OCI-LY3 (cell line): Measurements from ENCODE around the gene LAMTOR1.

Source experiments
- H2AFZ ChIP-seq: fragments of 200-600, 300-600 bp; shearing (Covaris generic); 2 replicates; pipeline ENCODE4 v1.6.0; 2014; ENCODE audit warnings: antibody characterized with exemption, low read depth, low read length
- H3K27ac ChIP-seq: fragments of 200-600, 300-600 bp; sonication (generic); 2 replicates; pipeline ENCODE4 v1.5.1; 2014; ENCODE audit warnings: mild to moderate bottlenecking, low read length, moderate library complexity, mixed read lengths
- H3K27me3 ChIP-seq: fragments of 200-600, 300-600 bp; sonication (generic); 2 replicates; pipeline ENCODE4 v1.6.1; 2014; ENCODE audit warnings: low read depth, low read length, mixed read lengths
- H3K36me3 ChIP-seq: fragments of 200-600, 300-600 bp; sonication (generic); replicated peaks from 2 replicates; pipeline ENCODE3; 2014; ENCODE audit warnings: low read depth, low read length, mixed read lengths
- H3K4me1 ChIP-seq: fragments of 300-600, 200-600 bp; sonication (generic); 2 replicates; pipeline ENCODE4 v1.6.1; 2014; ENCODE audit warnings: low read length, mixed read lengths
- H3K4me2 ChIP-seq: fragments of 200-600, 300-600 bp; sonication (generic); 2 replicates; pipeline ENCODE4 v1.6.1; 2014; ENCODE audit warnings: low read length, mixed read lengths
- H3K4me3 ChIP-seq: fragments of 300-600, 200-600 bp; sonication (generic); 2 replicates; pipeline ENCODE4 v1.5.1; 2014; ENCODE audit warnings: antibody characterized with exemption, mild to moderate bottlenecking, low read length, moderate library complexity
- H3K79me2 ChIP-seq: fragments of 300-600, 200-600 bp; shearing (Covaris generic); 2 replicates; pipeline ENCODE4 v1.6.1; 2014; ENCODE audit warnings: mild to moderate bottlenecking, low read length, mixed read lengths
- H3K9ac ChIP-seq: fragments of 300-600, 200-600 bp; shearing (Covaris generic); 2 replicates; pipeline ENCODE4 v1.6.0; 2014; ENCODE audit warnings: mild to moderate bottlenecking, low read length, moderate library complexity
- H3K9me3 ChIP-seq: fragments of 200-600, 300-600 bp; shearing (Covaris generic); 2 replicates; pipeline ENCODE4 v1.6.1; 2014; ENCODE audit warnings: low read length, mixed read lengths; ENCODE audit not compliant: insufficient read depth
- H4K20me1 ChIP-seq: fragments of 200-600, 300-600 bp; sonication (generic); 2 replicates; pipeline ENCODE4 v1.6.1; 2016; ENCODE audit warnings: low read length, mixed read lengths; ENCODE audit not compliant: insufficient read depth
- CTCF ChIP-seq: fragments of 200-600, 300-600 bp; sonication (generic); IDR thresholded peaks from 2 replicates; pipeline ENCODE4 v1.5.1; 2014; ENCODE audit warnings: antibody characterized with exemption, low read length, low read depth
- EZH2phosphoT487 ChIP-seq: fragments of 200-600 bp; shearing (Covaris generic); IDR thresholded peaks from 2 replicates; pipeline ENCODE4 v1.6.1; 2018; ENCODE audit warnings: antibody characterized with exemption, mixed run types, low read depth

Gene LAMTOR1

DNA sequence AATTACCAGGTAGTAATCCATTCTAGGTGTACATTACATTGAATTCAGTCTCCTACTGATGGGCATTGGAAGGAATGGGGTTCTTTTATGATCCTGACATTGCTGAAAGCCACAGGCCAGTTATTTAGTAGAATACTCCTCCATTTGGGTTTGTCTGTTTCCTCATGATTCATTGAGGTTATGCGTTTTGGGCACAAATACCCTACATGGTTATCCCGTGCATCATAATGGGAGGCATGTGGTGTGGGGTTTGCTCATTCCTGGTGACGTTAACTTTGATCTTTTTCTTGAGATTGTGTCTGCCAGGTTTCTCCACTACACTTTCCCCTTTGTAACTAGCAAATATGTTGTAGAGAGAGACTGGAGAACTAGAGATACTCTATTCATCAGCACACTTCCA lies 38.0 kb upstream of the LAMTOR1 start:
- H3K9me3 ChIP-seq: no peaks in the 10 kb centered on the region
- H3K27me3 ChIP-seq: peaks cover 15% of the 10 kb centered on the region
- no peaks in the 10 kb centered on the region for H3K36me3 ChIP-seq
- H3K79me2 ChIP-seq: no peaks in the 10 kb centered on the region
- H4K20me1 ChIP-seq: no peaks in the 10 kb centered on the region
- no peak overlapping the region for H2AFZ ChIP-seq
- H3K27ac ChIP-seq: no peak overlapping the region
- H3K4me2 ChIP-seq: no peak overlapping the region
- no peak overlapping the region for H3K9ac ChIP-seq
- no peaks in the 10 kb centered on the region for H3K4me1 ChIP-seq
- no peak overlapping the region for H3K4me3 ChIP-seq
- TF ChIP-seq CTCF: no peak
- no peak for TF ChIP-seq EZH2phosphoT487

- no peaks in the 10 kb centered on the region for H4K20me1 ChIP-seq
- no peaks in the 10 kb centered on the region for H3K9me3 ChIP-seq
- peaks cover 15% of the 10 kb centered on the region for H3K27me3 ChIP-seq
- H3K4me2 ChIP-seq: no peak overlapping the region
- no peak overlapping the region for H3K9ac ChIP-seq
- no peaks in the 10 kb centered on the region for H3K4me1 ChIP-seq
- no peak overlapping the region for H3K4me3 ChIP-seq
- H2AFZ ChIP-seq: no peak overlapping the region
- no peaks in the 10 kb centered on the region for H3K79me2 ChIP-seq
- H3K36me3 ChIP-seq: no peaks in the 10 kb centered on the region
- no peak for TF ChIP-seq EZH2phosphoT487
- no peak for TF ChIP-seq CTCF
- H3K27ac ChIP-seq: no peak overlapping the region
Measured at GRCh38 chr11:72140661-72141060, 37.6 kb upstream of the LAMTOR1 start.

DNA sequence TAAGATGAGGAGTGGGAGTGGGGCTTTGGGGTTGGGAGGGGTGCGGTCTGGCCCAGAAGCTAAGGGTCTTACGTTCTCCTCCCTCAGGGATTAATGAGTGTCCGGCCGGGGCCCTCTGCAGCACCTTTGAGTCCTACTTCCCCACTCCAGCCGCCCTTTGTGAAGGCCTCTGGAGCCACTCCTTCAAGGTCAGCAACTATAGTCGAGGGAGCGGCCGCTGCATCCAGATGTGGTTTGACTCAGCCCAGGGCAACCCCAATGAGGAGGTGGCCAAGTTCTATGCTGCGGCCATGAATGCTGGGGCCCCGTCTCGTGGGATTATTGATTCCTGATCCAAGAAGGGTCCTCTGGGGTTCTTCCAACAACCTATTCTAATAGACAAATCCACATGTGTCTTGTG lies 36.4 kb upstream of the LAMTOR1 start:
- TF ChIP-seq CTCF (no peak), EZH2phosphoT487 (no peak)
- Histone ChIP-seq H3K9me3 (no peaks in the 10 kb centered on the region), H3K36me3 (no peaks in the 10 kb centered on the region), H2AFZ (no peak overlapping the region), H3K27ac (no peak overlapping the region), H3K9ac (no peak overlapping the region), H3K4me3 (no peak overlapping the region), H4K20me1 (no peaks in the 10 kb centered on the region), H3K4me1 (no peaks in the 10 kb centered on the region), H3K4me2 (no peak overlapping the region), H3K27me3 (peaks cover 15% of the 10 kb centered on the region), H3K79me2 (no peaks in the 10 kb centered on the region)

DNA sequence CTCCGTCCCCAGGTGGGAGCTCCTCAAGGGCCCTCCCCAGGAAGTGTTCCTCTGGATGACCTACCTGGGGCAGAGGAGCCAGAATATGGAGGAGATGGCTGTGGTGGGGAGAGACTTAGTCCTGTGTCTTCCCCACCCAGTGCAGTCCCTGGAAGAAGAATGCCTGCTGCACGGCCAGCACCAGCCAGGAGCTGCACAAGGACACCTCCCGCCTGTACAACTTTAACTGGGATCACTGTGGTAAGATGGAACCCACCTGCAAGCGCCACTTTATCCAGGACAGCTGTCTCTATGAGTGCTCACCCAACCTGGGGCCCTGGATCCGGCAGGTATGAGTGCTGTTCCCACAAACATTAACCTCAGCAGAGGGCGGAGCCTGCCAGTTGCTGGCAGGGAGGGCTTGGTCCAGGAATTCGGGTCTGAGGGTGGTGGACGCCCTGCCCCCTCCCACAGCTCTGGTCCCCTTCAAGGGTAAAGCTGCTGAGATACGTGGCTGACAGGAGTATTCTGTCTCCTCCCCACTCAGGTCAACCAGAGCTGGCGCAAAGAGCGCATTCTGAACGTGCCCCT lies 35.8 kb upstream of the LAMTOR1 start:
- no peaks in the 10 kb centered on the region for H3K4me1 ChIP-seq
- H3K79me2 ChIP-seq: no peaks in the 10 kb centered on the region
- H3K4me2 ChIP-seq: no peak overlapping the region
- no peak overlapping the region for H3K27ac ChIP-seq
- no peak for TF ChIP-seq EZH2phosphoT487
- TF ChIP-seq CTCF: no peak
- no peak overlapping the region for H3K4me3 ChIP-seq
- H3K9ac ChIP-seq: no peak overlapping the region
- no peaks in the 10 kb centered on the region for H3K36me3 ChIP-seq
- H3K9me3 ChIP-seq: no peaks in the 10 kb centered on the region
- H4K20me1 ChIP-seq: no peaks in the 10 kb centered on the region
- peaks cover 15% of the 10 kb centered on the region for H3K27me3 ChIP-seq
- H2AFZ ChIP-seq: no peak overlapping the region
